Colon (tissue), 2 donors: ENCODE measurements around the gene CDKL4.
"Not testable (repeated sequence)": the region's sequence is repeated elsewhere in the genome, so short reads cannot be mapped to it uniquely, and the experiment has no call there.

Source experiments
- FAIRE-seq: peaks from 2 replicates; lab custom pipeline; 2012; peaks lifted over from hg19 to GRCh38; lab: Jason Lieb, UNC
- donor health status: control.
- donor health status: control.

Gene CDKL4

GRCh38 chr2:39141334-39142271, 102.2 kb downstream of the CDKL4 start:
- FAIRE-seq, result no peak

DNA sequence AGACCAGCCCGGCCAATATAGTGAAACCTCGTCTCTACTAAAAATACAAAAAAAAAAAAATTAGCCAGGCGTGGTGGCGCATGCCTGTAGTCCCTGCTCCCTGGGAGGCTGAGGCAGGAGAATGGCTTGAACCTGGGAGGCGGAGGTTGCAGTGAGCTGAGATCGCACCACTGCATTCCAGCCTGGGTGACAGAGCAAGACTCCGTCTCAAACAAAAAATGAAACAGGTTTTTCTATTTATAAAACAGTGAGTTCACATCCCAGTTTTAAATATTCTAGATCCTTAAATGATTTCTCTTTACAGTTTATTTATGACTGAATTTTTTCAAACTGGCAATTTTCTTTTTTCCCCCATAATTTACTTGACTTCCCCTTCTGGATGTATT, 102.8 kb downstream of the CDKL4 start:
- not testable (repeated sequence) for FAIRE-seq

DNA sequence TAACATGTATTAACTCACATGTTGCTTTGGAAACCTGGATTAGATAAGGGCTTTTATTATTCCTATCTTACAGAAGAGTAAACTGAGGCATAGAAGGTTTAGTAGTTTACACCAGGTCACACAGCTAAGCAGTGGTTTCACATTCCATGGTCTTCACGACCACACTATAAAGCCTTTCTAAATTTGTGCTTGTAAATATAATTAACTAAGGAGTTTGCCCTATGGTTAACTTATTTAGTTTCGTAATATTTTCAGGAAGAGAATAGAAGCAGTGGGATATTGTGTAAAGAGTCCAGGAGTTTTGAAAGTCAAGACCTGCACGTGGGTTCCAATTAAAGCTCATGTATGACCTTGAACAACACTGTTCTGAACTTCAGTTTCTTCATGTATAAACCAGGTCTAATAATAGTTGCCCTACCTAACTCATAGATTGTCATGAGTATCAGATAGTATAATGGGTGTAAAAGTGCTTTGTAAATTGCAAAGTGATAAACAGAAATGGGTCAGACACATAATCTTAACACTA, 103.4 kb downstream of the CDKL4 start:
- no peak for FAIRE-seq

DNA sequence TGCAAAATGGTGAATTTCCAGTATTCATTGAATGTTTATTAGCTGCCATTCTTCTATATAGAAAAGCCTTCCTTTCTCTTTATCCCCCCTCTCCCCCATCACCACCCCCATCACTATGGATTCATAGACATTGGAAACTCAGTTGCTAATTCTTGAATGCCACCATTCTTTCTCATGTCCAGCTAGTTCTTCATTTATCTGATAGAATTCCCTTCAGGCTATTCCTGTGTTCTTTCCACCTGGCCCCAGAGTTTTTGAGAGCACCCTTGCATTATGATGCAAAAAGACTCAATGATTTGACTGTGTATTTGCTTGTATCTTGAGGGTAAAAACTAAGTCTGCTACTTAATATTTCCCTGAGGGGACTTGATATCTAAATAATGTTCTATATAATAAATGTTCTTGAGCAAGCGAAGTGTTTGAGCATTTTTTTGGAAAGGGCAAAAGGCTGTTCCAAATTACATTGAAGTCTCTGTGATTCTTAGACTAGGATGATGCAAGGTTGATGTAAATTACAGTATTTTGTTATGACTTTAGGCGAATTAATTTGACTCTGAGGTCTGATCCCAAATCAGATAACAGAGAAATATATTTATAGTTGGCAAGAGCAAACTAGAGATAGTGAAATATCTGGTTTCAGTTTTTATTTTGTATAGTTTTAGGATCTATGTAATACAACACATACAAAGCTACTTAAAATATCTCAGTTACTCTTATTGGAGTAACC, 104.1 kb downstream of the CDKL4 start:
- no peak for FAIRE-seq

DNA sequence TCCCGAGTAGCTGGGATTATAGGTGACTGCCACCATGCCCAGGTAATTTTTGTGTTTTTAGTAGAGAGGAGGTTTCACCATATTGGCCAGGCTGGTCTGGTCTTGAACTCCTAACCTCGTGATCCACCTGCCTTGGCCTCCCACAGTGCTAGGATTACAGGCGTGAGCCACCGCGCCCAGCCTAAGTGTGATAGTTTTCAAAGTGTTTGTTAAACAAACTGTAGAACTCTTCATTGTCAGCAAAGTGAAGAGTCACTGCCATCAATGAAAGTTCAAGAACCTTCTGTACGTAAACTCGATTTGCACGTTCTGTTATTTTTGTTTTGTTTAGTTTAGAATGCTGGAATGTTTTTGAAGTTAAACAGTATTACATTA, 104.9 kb downstream of the CDKL4 start:
- FAIRE-seq, result no peak

GRCh38 chr2:39138187-39138836, 105.5 kb downstream of the CDKL4 start:
- not testable (repeated sequence) for FAIRE-seq

DNA sequence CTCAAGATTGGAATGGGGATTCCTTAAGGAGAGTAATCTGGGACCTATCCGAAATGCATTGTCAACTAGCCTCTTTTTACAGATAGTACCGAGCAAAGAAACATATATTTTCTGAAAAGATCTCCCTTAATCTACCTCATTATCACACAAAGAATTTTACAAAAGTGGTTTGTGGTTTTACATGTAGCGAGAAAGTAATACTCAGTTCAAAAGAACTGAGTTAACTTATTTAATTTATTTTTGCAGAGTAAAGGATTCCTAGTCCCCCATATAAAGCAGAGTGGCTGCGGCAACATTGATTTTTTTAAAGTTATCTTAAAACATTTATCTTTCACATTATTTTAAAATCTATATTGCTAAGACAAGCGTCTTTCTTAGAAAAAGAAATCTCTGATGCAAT, 107.0 kb downstream of the CDKL4 start:
- FAIRE-seq, result no peak

DNA sequence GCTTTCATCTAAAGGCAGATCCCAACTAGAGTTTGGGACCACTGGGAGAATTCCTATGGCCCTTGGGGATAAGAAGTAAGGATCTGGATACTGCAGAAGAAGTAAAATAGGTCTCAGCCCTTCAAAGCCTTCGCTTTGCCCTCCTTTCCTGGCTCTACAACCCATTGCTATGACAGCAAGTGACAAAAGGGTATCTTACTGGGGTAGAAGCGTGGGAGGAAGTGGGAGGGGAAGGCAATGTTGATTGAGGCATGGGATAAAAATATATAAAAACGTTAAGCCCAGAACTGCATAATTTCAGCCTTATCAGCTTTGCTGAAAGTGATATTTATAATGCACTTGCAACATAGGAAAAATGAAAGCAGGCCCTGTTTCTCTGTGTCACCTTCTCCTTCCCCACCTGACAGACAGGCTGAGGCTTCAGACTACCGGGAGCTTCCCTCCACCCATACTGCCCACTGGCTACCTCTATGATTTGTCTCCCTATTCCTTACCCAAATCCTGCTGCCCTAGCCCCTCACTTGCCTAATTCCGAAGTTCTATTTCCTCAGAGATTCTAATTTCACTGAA, 108.0 kb downstream of the CDKL4 start:
- FAIRE-seq, result no peak

GRCh38 chr2:39133215-39133851, 110.4 kb downstream of the CDKL4 start:
- no peak for FAIRE-seq

DNA sequence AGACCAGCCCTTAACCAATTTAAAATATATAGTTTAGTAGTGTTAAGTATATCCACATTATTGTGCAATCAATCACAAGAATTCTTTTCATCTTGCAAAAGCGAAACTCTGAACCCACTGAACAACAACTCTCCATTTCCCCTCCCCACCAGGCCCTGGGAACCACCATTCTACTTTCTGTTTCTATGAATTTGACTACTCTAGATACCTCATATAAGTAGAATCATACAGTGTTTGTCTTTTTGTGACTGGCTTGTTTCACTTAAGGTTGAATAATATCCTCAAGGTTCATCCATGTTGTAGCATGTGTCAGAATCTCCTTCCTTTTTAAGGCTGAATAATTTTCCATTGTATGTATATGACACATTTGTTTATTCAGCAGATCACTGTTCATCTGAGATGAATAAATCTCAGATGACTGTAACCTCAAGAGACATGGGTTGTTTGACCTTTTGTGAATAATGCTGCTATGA, 114.8 kb downstream of the CDKL4 start:
- FAIRE-seq, result no peak

GRCh38 chr2:39127973-39128372, 115.8 kb downstream of the CDKL4 start:
- FAIRE-seq, result no peak
